Endothelial cell (in vitro differentiated cells): Measurements from ENCODE around the gene CD96. TPM values are rescaled to one million over a fixed set of nuclear protein-coding genes. Genes with fewer than 3 reads are reported as not detected.

Experiments used
- DNase-seq: peaks from one replicate; pipeline ENCODE4 v3.0.0; 2021; ENCODE audit warnings: low spot score
- H3K27ac Mint-ChIP-seq: one replicate; pipeline ENCODE4 v1.8.0; 2021; ENCODE audit warnings: mixed read lengths, inconsistent platforms; ENCODE audit not compliant: unreplicated experiment
- H3K27me3 Mint-ChIP-seq: one replicate; pipeline ENCODE4 v1.8.0; 2021; ENCODE audit warnings: mild to moderate bottlenecking, moderate library complexity, mixed read lengths, inconsistent platforms; ENCODE audit not compliant: unreplicated experiment
- H3K36me3 Mint-ChIP-seq: one replicate; pipeline ENCODE4 v1.8.0; 2021; ENCODE audit warnings: mild to moderate bottlenecking, low read depth, mixed read lengths, inconsistent platforms; ENCODE audit not compliant: unreplicated experiment
- H3K4me1 Mint-ChIP-seq: one replicate; pipeline ENCODE4 v1.8.0; 2021; ENCODE audit warnings: mild to moderate bottlenecking, mixed read lengths, inconsistent platforms; ENCODE audit not compliant: unreplicated experiment
- H3K4me3 Mint-ChIP-seq: one replicate; pipeline ENCODE4 v1.8.0; 2021; ENCODE audit warnings: mild to moderate bottlenecking, mixed read lengths, inconsistent platforms; ENCODE audit not compliant: unreplicated experiment
- H3K9me3 Mint-ChIP-seq: one replicate; pipeline ENCODE4 v1.8.0; 2021; ENCODE audit warnings: mixed read lengths, inconsistent platforms; ENCODE audit not compliant: unreplicated experiment
- CTCF ChIP-seq: fragments of 200-600 bp; sonication (generic); IDR thresholded peaks from one replicate; pipeline ENCODE4 v1.5.0; 2021; ENCODE audit warnings: antibody characterized with exemption; ENCODE audit not compliant: unreplicated experiment
- total RNA-seq: library from RNA; stranded (reverse); fragmentation: NEBNext Ultra II Directional; extraction: Animal tissue kit (Norgen Biotek cat#: 25700); gene quantifications from one replicate; pipeline ENCODE4 v1.2.1, GENCODE V29; 2021; ENCODE audit not compliant: unreplicated experiment

CD96 gene
- total RNA-seq, 1 donor from 2014 or later: not detected

DNA sequence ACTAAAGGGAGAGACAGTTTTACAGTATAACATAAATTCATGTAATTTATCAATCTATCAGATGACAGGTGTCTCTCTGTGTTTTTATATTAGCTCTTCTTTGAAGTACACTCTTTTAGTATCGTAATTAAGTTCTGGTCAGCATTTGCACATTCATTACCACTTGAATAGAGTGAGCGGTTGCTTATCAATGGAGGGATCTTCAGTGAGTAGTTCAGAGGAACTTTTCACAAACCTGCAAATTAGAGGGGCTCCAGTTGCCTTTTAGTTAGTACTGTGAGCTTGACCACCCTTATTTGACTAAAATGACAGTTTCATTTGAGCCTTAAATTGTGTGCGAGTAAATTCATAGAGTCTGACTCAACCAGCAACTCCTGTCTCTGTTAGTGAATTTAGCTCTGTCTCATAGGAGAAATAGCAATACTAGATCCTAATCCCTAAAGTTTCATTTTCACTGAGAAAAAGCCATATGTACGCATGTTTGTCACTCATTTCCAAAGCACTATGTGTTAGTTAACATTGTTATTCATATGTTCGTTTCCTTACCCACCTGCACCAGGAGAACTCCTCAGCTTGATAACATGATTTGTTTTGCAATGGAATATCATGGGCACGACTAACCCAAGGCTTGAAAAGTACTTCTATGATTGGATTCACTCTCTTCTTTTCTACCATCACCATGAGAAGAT, 110.6 kb downstream of the CD96 start:
- Mint-ChIP-seq H3K9me3 (no peaks in the 10 kb centered on the region), H3K36me3 (no peaks in the 10 kb centered on the region), H3K27ac (no peak overlapping the region), H3K4me1 (peaks cover 4% of the 10 kb centered on the region), H3K27me3 (no peaks in the 10 kb centered on the region), H3K4me3 (no peak overlapping the region)
- no peak for DNase-seq
- TF ChIP-seq CTCF: no peak

- Mint-ChIP-seq H3K9me3 (no peaks in the 10 kb centered on the region), H3K4me1 (peaks cover 4% of the 10 kb centered on the region), H3K36me3 (no peaks in the 10 kb centered on the region), H3K27ac (no peak overlapping the region), H3K27me3 (no peaks in the 10 kb centered on the region), H3K4me3 (no peak overlapping the region)
- DNase-seq: no peak
- no peak for TF ChIP-seq CTCF
Measured at GRCh38 chr3:111653766-111654165, 111.8 kb downstream of the CD96 start.

GRCh38 chr3:111662012-111662411, 120.0 kb downstream of the CD96 start:
- Mint-ChIP-seq H3K9me3 (peaks cover 8% of the 10 kb centered on the region), H3K36me3 (peaks cover 6% of the 10 kb centered on the region), H3K27ac (no peak overlapping the region), H3K27me3 (peaks cover 2% of the 10 kb centered on the region), H3K4me3 (no peak overlapping the region), H3K4me1 (peaks cover 5% of the 10 kb centered on the region)
- no peak for TF ChIP-seq CTCF
- no peak for DNase-seq

GRCh38 chr3:111662907-111663306, 120.9 kb downstream of the CD96 start:
- peaks cover 12% of the 10 kb centered on the region for H3K4me1 Mint-ChIP-seq
- no peak overlapping the region for H3K27ac Mint-ChIP-seq
- H3K4me3 Mint-ChIP-seq: no peak overlapping the region
- no peak for TF ChIP-seq CTCF
- peaks cover 8% of the 10 kb centered on the region for H3K9me3 Mint-ChIP-seq
- H3K27me3 Mint-ChIP-seq: peaks cover 2% of the 10 kb centered on the region
- H3K36me3 Mint-ChIP-seq: peaks cover 6% of the 10 kb centered on the region
- no peak for DNase-seq

DNA sequence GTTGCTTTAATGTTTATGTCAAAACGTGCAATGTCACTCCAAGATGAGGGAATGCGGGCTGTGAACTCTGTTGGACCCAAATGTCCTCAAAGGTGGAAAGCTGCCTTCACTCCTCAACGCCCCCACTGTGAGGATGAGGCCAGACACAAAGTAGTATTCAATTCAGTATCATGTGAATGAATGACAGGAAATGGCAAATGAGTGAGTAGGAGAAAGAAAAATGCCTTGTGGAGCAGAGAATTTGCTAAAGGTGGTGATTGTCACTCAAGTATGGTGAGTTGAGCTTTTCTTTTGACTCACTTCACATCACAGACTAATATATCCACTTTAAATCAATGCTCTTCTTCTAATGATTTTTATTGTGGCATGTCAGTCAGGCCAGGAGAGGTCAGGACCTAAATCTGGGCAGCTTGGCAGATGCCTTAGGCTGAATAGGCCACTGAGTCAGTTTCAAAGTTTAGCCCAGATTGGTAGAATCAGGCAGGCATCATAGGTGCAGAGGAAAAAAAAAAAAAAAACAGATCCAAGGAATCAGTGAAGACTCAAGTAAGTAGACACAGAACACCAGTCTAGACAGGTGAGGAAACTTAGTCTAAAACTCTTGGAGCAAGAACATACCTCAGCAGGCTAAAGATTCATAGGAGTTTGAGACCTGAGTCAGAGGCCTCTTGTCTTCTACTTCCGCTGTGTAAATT, 124.2 kb downstream of the CD96 start:
- DNase-seq: no peak
- H3K9me3 Mint-ChIP-seq: peaks cover 8% of the 10 kb centered on the region
- no peak overlapping the region for H3K27ac Mint-ChIP-seq
- peaks cover 25% of the 10 kb centered on the region for H3K4me1 Mint-ChIP-seq
- H3K36me3 Mint-ChIP-seq: peaks cover 2% of the 10 kb centered on the region
- no peak overlapping the region for H3K4me3 Mint-ChIP-seq
- no peak for TF ChIP-seq CTCF
- H3K27me3 Mint-ChIP-seq: peaks cover 2% of the 10 kb centered on the region
